Measurements from ENCODE around the gene KIAA1328.
"Not testable (repeated sequence)": the region's sequence is repeated elsewhere in the genome, so short reads cannot be mapped to it uniquely, and the experiment has no call there.

Gene KIAA1328

DNA sequence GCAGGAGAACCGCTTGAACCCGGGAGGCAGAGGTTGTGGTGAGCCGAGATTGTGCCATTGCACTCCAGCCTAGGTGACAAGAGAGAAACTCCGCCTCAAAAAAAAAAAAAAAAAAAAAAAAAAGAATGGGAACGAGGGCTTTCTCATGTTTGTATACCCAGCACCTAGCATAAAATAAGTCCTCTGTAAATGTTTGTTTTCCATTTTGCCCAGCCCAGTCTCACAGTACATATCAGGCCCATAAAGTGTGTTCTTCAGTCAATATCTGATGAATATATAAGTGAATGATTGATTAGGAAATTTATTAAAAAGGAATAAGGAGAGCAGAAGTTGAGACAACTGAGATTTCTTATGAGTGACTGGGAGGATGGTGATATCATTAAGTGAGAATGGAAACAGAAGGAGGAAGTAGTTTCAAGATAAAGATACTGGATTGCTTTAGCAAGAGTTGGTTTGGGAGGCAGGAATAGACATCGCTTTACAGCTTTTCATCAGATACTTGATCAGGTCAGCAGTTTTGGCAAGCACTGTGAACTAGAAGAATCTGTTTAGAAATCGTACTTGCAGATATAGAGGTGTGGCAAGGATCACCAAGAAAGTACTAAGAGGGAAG lies 327.5 kb downstream of the KIAA1328 start:
- no peak for DNase-seq (ENCODE audit: low read depth)

GRCh38 chr18:37160038-37160820 lies 331.3 kb downstream of the KIAA1328 start:
- DNase-seq (ENCODE audit: low read depth): no peak

- no peak for DNase-seq (ENCODE audit: low read depth)
Measured at GRCh38 chr18:37161491-37161890, 332.6 kb downstream of the KIAA1328 start.

GRCh38 chr18:37162551-37162950 lies 333.6 kb downstream of the KIAA1328 start:
- DNase-seq (ENCODE audit: low read depth): no peak

DNA sequence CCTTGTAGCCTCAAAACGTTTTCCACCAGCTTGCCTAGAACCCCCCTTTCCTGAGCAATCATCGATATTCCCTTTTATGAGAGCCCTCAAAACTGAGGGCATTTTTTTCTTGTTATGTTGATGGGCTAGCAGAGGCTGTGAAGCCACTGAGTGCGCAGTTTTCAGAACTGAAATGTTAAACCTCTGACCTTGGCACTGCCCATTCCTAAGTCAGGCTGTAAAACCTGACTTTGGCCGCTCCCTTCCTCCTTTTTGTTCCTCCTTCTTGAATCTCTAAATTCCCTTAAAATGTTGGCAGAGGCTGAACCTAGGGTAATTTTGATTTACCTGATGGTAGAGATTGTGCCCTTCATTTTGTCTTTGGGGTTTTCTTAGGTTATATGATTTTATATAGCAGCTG lies 334.2 kb downstream of the KIAA1328 start:
- DNase-seq (ENCODE audit: low read depth): no peak

GRCh38 chr18:37166491-37166890 lies 337.6 kb downstream of the KIAA1328 start:
- DNase-seq (ENCODE audit: low read depth): no peak

- DNase-seq (ENCODE audit: low read depth): not testable (repeated sequence)
Measured at GRCh38 chr18:37166966-37167365, 338.0 kb downstream of the KIAA1328 start.

DNA sequence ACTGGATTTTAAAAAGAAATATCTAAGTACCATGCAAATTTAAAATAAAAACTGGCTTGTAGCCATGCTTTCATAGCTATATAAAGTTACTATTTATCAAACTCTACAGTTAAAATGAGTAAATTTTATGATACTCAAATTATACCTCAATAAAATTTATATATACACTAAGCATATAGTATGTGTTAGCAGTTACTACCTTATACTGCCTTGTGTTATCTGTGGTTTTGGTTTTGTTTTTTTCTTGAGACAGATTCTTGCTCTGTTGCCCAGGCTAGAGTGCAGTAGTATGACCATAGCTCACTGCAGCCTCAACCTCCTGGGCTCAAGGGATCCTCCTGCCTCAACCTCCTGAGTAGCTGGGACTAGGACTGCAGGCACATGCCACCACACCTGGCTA lies 342.1 kb downstream of the KIAA1328 start:
- no peak for DNase-seq (ENCODE audit: low read depth)

GRCh38 chr18:37173384-37173783 lies 344.5 kb downstream of the KIAA1328 start:
- no peak for DNase-seq (ENCODE audit: low read depth)

- DNase-seq (ENCODE audit: low read depth): no peak
Measured at GRCh38 chr18:37175727-37176620, 347.0 kb downstream of the KIAA1328 start.

DNA sequence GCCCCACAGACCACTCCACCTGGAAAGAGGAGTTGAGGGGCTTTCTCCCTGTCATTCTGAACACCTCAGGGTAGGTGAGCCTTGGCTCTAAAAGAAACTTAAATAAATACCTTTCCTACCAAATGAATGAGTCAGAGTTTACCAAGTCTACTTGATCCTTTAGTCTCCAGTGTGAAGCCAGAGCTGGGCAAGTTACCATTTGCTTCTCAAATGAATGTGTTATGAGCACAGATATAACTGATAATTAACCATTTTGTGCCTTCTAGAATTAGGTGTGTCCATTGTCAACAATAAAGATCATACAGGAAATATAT lies 347.7 kb downstream of the KIAA1328 start:
- no peak for DNase-seq (ENCODE audit: low read depth)

DNA sequence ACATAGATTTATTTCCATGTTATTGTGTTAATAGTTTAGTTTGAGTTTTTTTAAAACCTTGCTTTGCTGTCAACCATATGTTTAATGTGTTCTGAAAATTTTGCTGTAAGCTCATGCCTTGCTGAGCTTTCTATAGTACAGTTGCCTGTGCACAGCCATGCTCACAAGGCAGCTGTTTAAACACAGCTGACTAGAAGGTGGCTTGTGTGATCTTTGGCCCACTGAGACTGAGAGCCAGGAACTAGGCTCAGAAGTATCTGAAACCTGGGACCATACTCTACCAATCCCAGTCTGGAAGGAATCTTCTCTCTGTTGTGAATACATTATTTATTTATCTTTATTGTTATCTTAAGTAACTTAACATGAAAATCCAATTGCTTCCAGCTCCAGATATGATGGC lies 350.5 kb downstream of the KIAA1328 start:
- DNase-seq (ENCODE audit: low read depth): no peak

- DNase-seq (ENCODE audit: low read depth): no peak
Measured at GRCh38 chr18:37180086-37180485, 351.2 kb downstream of the KIAA1328 start.

GRCh38 chr18:37182340-37183135 lies 353.6 kb downstream of the KIAA1328 start:
- DNase-seq (ENCODE audit: low read depth): no peak

DNA sequence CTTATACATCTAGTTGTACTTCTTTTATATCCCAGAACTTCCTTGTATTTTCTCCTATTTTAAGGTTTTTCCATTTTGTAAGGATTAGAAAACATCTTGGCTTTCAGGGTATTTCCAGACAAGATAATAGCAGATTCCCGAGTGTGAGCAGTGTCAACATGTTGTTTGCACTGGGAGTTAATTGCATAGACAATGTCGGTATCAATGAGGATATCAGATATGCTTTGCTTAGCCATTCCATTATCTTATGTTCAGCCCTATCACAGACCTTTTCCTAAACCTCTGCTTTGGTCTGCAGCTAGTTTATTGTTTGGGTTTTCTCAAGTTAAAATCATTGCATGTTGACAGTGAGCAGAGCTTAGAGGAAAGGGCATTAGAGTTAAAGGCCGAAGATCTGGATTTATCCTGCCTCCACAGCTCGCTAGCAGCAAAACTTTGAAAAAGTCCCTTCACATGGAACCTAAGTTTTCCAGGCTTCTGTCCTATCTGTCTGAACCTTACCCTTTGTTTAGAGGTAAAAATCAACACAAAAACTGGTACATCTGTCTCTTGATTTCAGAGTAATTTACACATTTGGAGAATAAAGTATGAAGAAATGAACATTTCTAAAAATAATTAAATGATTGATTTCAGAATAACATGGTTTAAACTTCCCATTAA lies 355.4 kb downstream of the KIAA1328 start:
- no peak for DNase-seq (ENCODE audit: low read depth)

GRCh38 chr18:37188016-37188791 lies 359.3 kb downstream of the KIAA1328 start:
- no peak for DNase-seq (ENCODE audit: low read depth)

GRCh38 chr18:37199741-37200140 lies 370.8 kb downstream of the KIAA1328 start:
- DNase-seq (ENCODE audit: low read depth): no peak

DNA sequence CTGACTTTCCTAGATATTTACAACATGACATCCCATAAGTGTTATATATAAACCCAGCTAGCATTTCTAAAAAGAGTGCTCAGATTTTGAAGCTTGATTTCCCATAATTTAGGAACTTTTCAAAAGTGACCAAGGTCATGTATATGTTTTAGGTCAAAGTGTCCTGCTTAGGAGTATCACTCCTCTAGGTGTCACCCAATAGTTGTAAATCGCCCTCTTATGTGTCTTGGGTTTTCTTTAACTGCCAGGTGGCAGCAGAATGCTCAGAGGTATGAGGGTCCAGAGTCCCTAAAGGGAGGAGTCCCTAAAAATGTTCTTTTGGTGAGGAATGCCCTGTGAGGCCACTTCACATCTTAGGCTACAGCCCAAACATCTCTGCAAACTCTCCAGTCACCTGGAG lies 378.4 kb downstream of the KIAA1328 start:
- no peak for DNase-seq (ENCODE audit: low read depth)

- no peak for DNase-seq (ENCODE audit: low read depth)
Measured at GRCh38 chr18:37210781-37211180, 381.9 kb downstream of the KIAA1328 start.

DNA sequence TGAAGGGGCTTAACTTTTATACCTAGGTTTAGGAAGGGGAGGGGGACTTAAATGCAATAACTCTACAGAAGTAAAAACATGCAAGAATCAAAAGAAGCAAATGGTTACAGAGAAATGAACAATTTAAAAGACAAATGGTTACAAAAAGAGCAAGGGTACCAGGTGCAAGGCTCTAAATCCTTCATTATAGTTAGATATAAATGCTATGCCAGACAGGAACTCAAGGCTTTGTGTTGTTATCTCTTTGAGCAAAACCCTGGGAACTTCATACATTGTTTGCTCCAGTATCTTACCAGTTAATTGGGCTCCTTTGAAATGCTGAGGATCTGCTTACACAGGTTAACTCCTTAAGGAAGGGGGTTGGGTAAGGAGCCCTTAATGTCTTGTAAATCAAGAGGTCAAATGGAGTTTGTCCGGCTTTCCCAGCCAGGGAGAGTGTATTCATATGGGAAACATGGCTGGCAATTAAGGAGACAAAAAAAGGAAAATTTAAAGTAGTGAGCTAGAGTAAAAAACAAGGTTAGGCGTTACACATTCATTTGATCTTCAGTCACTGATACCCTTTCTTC lies 389.2 kb downstream of the KIAA1328 start:
- DNase-seq (ENCODE audit: low read depth): no peak

Data from HS-27A (cell line).